ENCODE results near the gene ZFAND3. TPM values are rescaled to one million over a fixed set of nuclear protein-coding genes. Genes with fewer than 3 reads are reported as not detected.

ZFAND3 gene
- total RNA-seq, 1 donor from 2014 or later, result 81.8 TPM

GRCh38 chr6:37807656-37808055 is 11.9 kb upstream of the ZFAND3 start:
- Histone ChIP-seq H3K4me1 (peaks cover 6% of the 10 kb centered on the region), H3K27me3 (ENCODE audit: low read depth) (no peaks in the 10 kb centered on the region), H3K36me3 (no peaks in the 10 kb centered on the region), H3K27ac (replicated peaks) (no peak overlapping the region), H3K9me3 (replicated peaks) (no peaks in the 10 kb centered on the region), H3K4me3 (no peak overlapping the region)
- DNase-seq, result no peak
- intact Hi-C loops (cut with micrococcal nuclease), result no loop called here
- TF ChIP-seq, protein P1, sequence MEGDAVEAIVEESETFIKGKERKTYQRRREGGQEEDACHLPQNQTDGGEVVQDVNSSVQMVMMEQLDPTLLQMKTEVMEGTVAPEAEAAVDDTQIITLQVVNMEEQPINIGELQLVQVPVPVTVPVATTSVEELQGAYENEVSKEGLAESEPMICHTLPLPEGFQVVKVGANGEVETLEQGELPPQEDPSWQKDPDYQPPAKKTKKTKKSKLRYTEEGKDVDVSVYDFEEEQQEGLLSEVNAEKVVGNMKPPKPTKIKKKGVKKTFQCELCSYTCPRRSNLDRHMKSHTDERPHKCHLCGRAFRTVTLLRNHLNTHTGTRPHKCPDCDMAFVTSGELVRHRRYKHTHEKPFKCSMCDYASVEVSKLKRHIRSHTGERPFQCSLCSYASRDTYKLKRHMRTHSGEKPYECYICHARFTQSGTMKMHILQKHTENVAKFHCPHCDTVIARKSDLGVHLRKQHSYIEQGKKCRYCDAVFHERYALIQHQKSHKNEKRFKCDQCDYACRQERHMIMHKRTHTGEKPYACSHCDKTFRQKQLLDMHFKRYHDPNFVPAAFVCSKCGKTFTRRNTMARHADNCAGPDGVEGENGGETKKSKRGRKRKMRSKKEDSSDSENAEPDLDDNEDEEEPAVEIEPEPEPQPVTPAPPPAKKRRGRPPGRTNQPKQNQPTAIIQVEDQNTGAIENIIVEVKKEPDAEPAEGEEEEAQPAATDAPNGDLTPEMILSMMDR (IDR thresholded peaks at IDR 0.05; ENCODE audit: borderline replicate concordance), result peak; percentile 15

- Histone ChIP-seq H3K4me1 (peaks cover 6% of the 10 kb centered on the region), H3K36me3 (no peaks in the 10 kb centered on the region), H3K27me3 (ENCODE audit: low read depth) (no peaks in the 10 kb centered on the region), H3K4me3 (no peak overlapping the region), H3K9me3 (replicated peaks) (no peaks in the 10 kb centered on the region), H3K27ac (replicated peaks) (no peak overlapping the region)
- peak; percentile 52 for DNase-seq
- intact Hi-C loops (cut with micrococcal nuclease), result no loop called here
- TF ChIP-seq, protein P1 (IDR thresholded peaks at IDR 0.05; ENCODE audit: borderline replicate concordance), result no peak
Observed at GRCh38 chr6:37809197-37809543, 10.4 kb upstream of the ZFAND3 start.

- no peak for DNase-seq
- H3K27me3 ChIP-seq (ENCODE audit: low read depth), result no peaks in the 10 kb centered on the region
- H3K27ac ChIP-seq (replicated peaks), result no peak overlapping the region
- no peaks in the 10 kb centered on the region for H3K9me3 ChIP-seq (replicated peaks)
- H3K4me1 ChIP-seq, result peaks cover 10% of the 10 kb centered on the region
- H3K36me3 ChIP-seq, result no peaks in the 10 kb centered on the region
- TF ChIP-seq, protein P1 (IDR thresholded peaks at IDR 0.05; ENCODE audit: borderline replicate concordance), result no peak
- no peak overlapping the region for H3K4me3 ChIP-seq
- intact Hi-C loops (cut with micrococcal nuclease), result no loop called here
Observed at GRCh38 chr6:37812841-37813240, 6.7 kb upstream of the ZFAND3 start.

DNA sequence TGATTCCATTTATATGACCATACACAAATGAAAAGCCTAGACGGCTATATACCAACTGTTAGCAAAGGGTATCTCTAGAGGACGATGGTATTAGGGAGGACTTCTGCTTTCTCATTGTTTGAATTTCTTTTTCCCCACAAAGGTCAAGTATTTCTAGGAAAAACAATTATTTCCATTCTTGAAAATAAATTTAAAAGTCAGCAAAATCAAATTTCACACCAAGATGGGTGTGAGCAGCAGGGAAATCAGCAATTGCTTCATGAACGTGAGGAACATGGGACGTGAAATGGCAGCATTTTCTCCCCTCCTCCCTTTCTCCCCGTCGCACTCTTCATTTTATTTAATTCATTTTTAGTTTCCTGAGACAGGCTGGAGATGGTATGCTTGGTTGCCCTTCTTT is 5.2 kb upstream of the ZFAND3 start:
- no peak overlapping the region for H3K27ac ChIP-seq (replicated peaks)
- no peak overlapping the region for H3K4me3 ChIP-seq
- no peaks in the 10 kb centered on the region for H3K27me3 ChIP-seq (ENCODE audit: low read depth)
- intact Hi-C loops (cut with micrococcal nuclease), result no loop called here
- DNase-seq, result no peak
- no peaks in the 10 kb centered on the region for H3K36me3 ChIP-seq
- no peaks in the 10 kb centered on the region for H3K9me3 ChIP-seq (replicated peaks)
- TF ChIP-seq, protein P1 (IDR thresholded peaks at IDR 0.05; ENCODE audit: borderline replicate concordance), result no peak
- H3K4me1 ChIP-seq, result peaks cover 15% of the 10 kb centered on the region

DNA sequence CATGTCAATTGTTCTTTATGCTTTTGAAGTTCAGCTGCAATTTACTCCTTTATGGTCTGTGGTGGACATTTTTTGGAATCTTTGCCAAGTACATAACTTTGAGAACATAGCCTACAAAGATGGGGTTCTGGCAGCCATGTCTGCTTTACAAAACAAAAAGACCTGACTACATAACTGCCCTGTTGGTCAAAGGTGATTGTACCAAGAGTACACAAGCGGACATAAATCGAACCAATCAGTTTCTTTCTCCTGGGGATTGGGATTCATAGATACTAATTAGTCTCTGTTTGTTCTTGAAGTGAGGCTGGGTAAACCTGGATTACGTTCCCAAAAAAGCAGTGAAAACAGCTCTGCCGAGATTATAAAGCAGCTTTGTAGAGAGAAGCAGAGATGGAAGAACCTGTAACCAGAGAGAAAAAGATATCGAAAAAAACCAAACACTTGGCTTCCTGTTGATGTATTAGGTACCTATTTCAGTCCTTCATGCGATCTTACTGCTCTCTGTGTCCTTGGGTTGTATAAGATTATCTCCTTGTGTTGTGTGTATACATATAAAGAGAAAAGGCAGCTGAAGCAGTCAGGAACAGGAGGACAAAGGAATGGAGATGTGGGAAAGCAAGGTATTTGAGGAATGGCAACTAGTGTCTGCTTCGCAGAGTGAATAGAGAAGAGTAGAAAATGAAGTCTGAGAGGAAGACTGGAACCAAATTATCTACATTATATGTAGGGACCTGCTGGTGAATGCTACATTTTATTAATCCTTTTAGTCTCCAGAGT is 2.7 kb upstream of the ZFAND3 start:
- intact Hi-C loops (cut with micrococcal nuclease), result no loop called here
- Histone ChIP-seq H3K36me3 (no peaks in the 10 kb centered on the region), H3K27me3 (ENCODE audit: low read depth) (no peaks in the 10 kb centered on the region), H3K4me3 (no peak overlapping the region), H3K27ac (replicated peaks) (no peak overlapping the region), H3K9me3 (replicated peaks) (no peaks in the 10 kb centered on the region), H3K4me1 (peaks cover 34% of the 10 kb centered on the region)
- TF ChIP-seq, protein P1 (IDR thresholded peaks at IDR 0.05; ENCODE audit: borderline replicate concordance), result no peak
- no peak for DNase-seq
